AML-193 (cell line): Measurements from ENCODE around the gene TBC1D23.
"Not testable (repeated sequence)": the region's sequence is repeated elsewhere in the genome, so short reads cannot be mapped to it uniquely, and the experiment has no call there.

Experiments used
- DNase-seq, 2 experiments: peaks; one replicate each; lab custom pipeline; 2025; lab: John Stamatoyannopoulos, UW

The TBC1D23 gene

DNA sequence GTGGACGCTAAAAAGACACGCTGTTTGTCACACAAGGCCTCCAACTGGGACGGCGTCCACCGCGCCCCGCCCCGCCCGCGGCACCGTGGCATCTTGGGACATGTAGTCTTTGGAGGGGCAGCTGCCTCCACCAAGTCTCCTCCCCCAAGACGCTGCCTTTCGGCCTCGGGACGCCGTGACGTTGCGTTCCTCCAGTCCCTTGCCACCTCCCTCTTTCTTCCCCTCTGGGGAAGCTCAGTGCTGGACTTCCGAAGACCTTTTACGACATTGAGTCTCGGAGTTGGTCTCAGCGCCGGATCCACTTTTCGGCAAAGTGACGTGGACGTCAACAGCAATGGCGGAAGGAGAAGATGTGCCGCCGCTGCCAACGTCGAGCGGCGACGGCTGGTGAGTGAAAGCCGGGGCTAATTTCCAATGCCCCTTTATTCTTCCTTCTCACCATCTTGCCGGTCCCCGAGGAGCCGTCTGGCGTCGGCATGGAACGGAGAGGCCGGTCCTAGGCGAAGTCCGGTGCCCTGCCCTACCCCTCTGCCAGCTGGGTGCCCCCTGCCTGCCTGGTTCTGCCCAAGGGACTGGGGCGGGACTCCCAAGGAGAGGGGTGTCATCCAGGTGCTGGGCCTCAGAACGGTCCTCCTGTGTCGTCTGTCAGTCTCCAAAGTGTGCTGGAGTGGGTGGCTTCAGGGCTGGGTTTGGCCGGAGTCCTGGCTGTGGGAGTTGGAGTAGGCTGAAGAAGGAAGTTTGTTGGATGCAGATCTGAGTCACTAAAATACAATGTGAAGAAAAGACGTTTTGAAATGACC is at the start of gene TBC1D23:
TSS of gene TBC1D23 (plus strand) at position 308 of the 800 bp plus-strand sequence. CDS start at position 335, 27 bp downstream.
- DNase-seq, result peak; percentile 100

DNA sequence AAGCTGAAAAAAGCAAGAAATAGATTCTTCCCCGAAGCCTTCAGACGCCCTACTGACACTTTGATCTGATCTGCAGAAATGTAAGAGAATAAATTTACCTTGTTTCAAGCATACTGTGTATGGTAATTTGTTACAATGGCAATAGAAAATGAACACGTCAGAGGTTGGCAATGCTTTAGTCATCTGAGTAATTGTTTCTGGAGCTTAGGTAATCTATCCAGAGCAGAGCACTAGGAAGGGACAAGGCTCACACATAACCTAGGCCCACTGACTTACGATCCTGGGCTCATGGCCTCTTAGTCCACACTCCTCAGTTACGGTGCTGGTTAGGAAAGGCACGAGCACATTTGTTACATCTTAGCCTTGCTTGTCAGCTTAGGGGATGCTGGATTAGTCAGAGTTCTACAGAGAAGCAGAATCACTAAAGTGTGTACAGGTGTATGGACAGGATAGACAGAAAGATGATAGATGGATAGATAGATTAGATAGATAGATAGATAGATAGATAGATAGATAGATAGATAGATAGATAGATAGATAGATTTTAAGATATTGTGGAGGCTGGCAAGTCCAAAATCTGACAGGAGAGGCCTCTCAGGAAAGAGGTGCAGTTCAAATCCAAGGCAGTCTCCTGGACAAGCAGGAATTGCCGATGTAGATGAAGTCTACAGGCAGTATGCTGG is 46.8 kb upstream of the TBC1D23 start:
- DNase-seq, result no peak

GRCh38 chr3:100214574-100214964 is 46.2 kb upstream of the TBC1D23 start:
- DNase-seq, result no peak

DNA sequence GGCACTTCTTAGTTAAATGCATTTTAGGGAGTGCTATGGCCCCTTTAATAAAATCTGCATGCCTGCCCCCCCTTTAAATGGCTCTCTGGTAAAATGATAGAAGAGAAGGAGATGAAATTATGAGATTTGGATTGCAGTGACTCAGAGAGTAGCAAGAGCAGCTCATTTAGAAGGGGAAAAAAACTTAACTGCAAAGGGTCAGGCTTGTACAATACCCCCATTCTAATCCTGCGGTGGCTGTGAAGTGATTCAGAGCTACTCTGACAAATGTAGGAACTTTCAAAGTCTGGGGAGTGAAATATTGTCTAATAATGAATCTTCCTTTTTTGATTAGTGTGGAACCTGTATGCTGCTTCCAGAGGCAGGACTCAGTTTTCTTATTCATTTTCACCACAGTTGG is 44.1 kb upstream of the TBC1D23 start:
- DNase-seq, result no peak

DNA sequence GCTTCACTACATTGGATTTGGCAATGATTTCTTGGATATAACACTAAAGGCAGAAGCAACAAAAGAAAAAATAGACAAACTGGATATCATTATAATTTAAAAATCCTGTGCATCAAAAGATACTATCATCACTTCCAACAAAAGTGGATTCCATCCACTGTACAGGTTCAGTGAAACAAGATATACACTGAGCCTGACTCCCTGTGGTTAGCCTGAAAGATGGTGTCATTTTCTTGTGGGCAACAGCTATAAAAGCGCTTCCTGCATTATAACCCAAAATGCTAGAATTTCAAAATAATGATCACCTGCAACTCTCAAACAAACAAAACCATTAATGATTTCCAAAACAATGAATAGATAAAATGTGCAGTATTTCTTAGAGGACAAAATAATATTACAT is 39.6 kb upstream of the TBC1D23 start:
- peak in 1 of 2 experiments; percentile 8 for DNase-seq

DNA sequence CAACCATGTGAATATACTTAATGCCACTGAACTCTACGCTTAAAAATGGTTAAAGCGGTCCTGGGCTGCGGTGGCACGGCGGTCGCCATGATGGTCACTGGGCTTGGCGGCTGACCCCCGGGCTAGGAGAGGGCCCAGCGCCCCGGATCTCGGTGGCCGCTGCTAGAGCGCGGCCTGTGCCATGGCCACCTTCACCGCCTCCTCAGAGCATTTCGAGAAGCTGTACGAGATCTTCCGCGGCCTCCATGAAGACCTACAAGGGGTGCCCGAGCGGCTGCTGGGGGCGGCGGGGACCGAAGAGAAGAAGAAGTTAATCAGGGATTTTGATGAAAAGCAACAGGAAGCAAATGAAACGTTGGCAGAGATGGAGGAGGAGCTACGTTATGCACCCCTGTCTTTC is 35.6 kb upstream of the TBC1D23 start:
- DNase-seq, result no peak

DNA sequence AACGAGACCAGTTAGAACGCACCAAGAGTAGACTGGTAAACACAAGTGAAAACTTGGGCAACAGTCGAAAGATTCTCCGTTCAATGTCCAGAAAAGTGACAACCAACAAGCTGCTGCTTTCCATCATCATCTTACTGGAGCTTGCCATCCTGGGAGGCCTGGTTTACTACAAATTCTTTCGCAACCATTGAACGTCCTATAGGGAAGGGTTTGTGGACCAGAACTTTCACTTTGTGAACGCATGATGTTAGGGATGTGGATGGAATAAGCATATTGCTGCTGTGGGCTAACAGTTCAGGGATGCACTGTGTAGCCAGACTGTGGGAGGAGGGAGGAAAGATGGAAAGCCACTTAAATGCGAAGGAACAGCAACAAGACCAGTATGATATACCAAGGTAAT is 34.9 kb upstream of the TBC1D23 start:
- no peak for DNase-seq

DNA sequence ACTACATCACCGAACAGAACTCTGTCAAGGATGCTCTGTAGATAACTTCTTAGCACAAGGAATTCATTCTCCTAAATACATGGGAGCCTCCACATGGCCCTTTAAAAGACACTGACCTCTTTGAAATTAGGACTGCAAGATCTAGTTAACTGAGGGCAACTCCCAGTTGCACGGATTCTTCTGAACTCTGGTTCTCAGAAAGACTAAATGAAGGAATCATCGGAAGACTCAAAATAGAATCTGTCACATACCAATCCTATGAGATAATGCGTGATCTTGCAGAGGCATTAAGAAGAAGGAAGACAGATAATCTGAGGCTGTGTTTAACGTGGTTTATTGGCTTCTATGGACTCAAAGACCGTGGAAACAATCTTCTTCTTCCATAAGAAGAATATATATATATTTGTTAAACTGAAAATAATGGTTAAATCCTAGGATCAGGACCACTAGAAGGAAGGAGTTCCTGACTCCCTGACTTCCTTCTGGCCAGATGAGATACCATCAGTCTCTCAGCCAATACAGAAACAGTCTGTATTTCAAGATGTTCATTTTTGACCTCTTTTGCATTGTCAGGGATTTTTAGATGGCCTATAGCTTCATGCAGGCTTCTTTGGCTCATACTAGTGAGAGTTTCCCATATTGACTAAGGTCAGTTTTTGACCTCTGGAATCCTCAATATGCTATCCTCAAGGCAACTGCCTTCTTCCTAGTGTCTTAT is 33.9 kb upstream of the TBC1D23 start:
- DNase-seq, result no peak

DNA sequence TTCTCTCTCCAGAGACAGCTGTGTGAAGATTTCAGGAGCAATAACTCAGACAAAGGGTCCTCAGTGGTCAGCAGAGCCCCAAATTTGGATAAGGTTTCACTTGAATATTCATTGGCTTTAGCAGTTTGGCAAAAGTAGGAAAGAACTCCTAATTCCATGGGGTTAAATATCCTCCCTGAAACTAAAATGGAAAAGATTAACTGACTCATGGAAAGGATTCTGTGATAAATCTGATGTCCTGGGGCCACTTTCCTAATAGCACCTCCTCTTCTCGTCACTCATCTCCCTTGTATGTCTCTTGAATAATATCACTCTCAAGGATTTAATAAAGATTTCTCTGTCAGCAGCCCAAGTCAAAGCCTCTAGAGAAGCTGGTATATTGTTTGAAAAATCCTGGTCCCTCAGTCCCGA is 33.3 kb upstream of the TBC1D23 start:
- no peak for DNase-seq

DNA sequence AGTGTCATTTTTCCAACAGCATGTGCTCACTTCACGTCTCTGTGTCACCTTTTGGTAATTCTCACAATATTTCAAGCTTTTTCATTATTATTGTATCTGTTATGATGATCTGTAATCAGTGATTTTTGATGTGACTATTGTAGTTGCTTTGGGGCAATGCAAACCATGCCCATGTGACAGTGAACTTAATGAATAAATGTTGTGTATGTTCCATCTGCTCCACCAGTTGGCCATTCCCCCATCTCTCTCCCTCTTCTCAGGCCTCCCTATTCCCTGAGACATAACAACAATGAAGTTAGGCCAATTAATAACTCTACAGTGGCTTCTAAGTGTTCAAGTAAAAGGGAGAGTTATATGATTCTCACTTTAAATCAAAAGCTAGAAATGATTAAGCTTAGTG is 32.5 kb upstream of the TBC1D23 start:
- no peak for DNase-seq

GRCh38 chr3:100229188-100229587 is 31.6 kb upstream of the TBC1D23 start:
- DNase-seq, result not testable (repeated sequence)

- DNase-seq, result no peak
These were observed 30.1 kb upstream of the TBC1D23 start for GRCh38 chr3:100230710-100231109.

DNA sequence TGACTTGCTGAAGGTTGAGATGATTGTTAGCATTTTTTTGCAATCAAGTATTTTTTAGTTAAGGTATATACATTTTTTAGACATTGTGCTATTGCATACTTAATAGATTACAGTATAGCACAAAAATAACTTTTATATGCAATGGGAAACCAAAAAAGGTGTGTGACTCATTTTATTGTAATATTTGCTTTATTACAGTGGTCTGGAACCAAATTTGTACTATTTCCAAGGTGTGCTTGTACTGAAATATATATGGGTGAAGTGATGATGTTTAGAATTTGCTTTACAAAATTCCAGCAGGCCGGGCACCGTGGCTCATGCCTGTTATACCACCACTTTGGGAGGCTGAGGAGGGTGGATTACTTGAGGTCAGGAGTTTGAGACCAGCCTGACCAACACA is 29.1 kb upstream of the TBC1D23 start:
- DNase-seq, result no peak

GRCh38 chr3:100234364-100234763 is 26.4 kb upstream of the TBC1D23 start:
- no peak for DNase-seq

DNA sequence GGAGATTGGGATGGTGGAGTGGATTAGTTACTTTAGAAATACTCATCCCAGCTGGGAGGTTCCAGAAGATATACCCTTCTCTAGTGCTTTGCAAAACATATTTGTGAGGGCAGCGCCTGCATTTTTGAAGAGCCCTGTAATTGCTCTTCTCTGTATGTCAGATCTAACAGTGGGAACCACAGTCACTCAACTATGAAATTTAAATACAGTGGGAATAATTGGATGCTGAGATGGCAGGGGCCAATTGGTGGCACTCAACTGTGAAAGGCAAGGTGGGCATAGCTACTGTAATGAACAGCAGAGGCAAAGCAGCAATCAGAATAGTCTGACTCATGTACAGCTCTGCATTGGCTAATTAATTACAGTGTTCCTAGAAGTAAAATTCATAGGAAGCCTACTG is 22.2 kb upstream of the TBC1D23 start:
- DNase-seq, result no peak

- DNase-seq, result not testable (repeated sequence)
These were observed 18.3 kb upstream of the TBC1D23 start for GRCh38 chr3:100242471-100242870.

- no peak for DNase-seq
These were observed 16.5 kb upstream of the TBC1D23 start for GRCh38 chr3:100244264-100244663.

GRCh38 chr3:100245136-100245535 is 15.7 kb upstream of the TBC1D23 start:
- DNase-seq, result no peak

GRCh38 chr3:100245927-100246326 is 14.9 kb upstream of the TBC1D23 start:
- no peak for DNase-seq

GRCh38 chr3:100246999-100247398 is 13.8 kb upstream of the TBC1D23 start:
- DNase-seq, result no peak

DNA sequence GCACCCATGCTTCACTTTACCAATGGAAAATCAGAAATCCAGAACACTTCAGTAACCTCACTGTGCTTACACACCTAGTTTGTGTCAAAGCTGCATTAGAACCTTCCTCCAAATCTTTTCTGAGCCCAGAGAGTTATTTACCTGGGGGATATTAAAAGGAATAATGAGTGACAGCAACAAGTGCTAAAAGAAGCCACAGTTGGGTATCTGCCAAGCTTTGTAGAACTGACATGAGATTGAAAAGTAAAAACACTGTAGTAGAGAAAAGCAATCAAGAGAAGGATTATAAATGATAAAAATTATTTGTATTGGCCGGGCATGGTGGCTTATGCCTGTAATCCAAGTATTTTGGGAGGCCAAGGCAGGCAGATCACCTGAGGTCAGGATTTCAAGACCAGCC is 8.8 kb upstream of the TBC1D23 start:
- no peak for DNase-seq

GRCh38 chr3:100254168-100254777 is 6.5 kb upstream of the TBC1D23 start:
- peak; percentile 70 to 79 for DNase-seq
